ENCODE results near the gene CD80. TPM values are rescaled to one million over a fixed set of nuclear protein-coding genes. Genes with fewer than 3 reads are reported as not detected.

Gene CD80
- total and polyA plus RNA-seq, 10 of the 15 experiments (the other 5 are each of a cell fraction or from before 2014, with no cell fraction given): 41.4 to 137 (median 58.1) TPM

GRCh38 chr3:119510690-119511089 lies 48.7 kb downstream of the CD80 start (continued):
- no peak for TF ChIP-seq ZBTB40 (IDR thresholded peaks at IDR 0.05; ENCODE audit: borderline replicate concordance)

GRCh38 chr3:119508172-119508845 lies 51.1 kb downstream of the CD80 start:
- peak; percentile 60 for ATAC-seq
- H3K27ac ChIP-seq (ENCODE audit: control insufficient read depth, insufficient read depth): peak overlapping the region; percentile 18; the same call in 1 of the 2 replicates
- no TSS peak for BruUV-seq (replicated peaks)
- no peaks in the 10 kb centered on the region for H3K27me3 ChIP-seq (replicated peaks in 1 of 2; ENCODE audit: control insufficient read depth in 2 of 2, insufficient read depth in 2 of 2, low read length in 1 of 2)
- SMC1A ChIA-PET (ENCODE audit: uncharacterized antibody, unreplicated experiment): interaction anchor here (0.6 to 2.4 kb wide), 10 partner anchors 9 to 172 kb away, joined by 3 to 10 read pairs (median 4); partner anchors contain the start of genes TIMMDC1 and TMEM39A
- no peaks in the 10 kb centered on the region; the same call in 1 of the 2 replicates for H3K79me2 ChIP-seq (ENCODE audit: control insufficient read depth, insufficient read depth, low read length)
- TF ChIP-seq PKNOX1 (IDR thresholded peaks at IDR 0.05) (peak; percentile 66), USF2 (IDR thresholded peaks at IDR 0.05; ENCODE audit: borderline replicate concordance, low read depth, low read length) (no peak), RUNX3 (IDR thresholded peaks at IDR 0.05; ENCODE audit: low read length) (peak; percentile 76), ATF7 (IDR thresholded peaks at IDR 0.05; ENCODE audit: low read depth) (peak; percentile 29; the same call in 1 of the 2 replicates)
- CTCF ChIA-PET: interaction anchor here (0.7 to 1.6 kb wide), 6 partner anchors 10 to 173 kb away, joined by 3 to 6 read pairs (median 3); partner anchors contain the start of gene TIMMDC1
- H3K4me1 ChIP-seq (ENCODE audit: control insufficient read depth, insufficient read depth, low read length): peaks cover 13% of the 10 kb centered on the region
- peaks cover 0 to 11% of the 10 kb centered on the region in 2 experiments; a peak in 1 of 4 replicates for H3K36me3 ChIP-seq (ENCODE audit: control insufficient read depth in 2 of 2, insufficient read depth in 2 of 2, low read length in 1 of 2)
- H3K9ac ChIP-seq (ENCODE audit: control insufficient read depth, insufficient read depth, low read length): no peak overlapping the region
- no peak overlapping the region for H3K4me3 ChIP-seq
- RAD21 ChIA-PET (ENCODE audit: unreplicated experiment): interaction anchor here (0.8 kb wide), 1 partner anchor 91 kb away, joined by 3 read pairs; no protein-coding TSS in a partner anchor
- H2AFZ ChIP-seq (ENCODE audit: control insufficient read depth, low read depth, low read length): no peak overlapping the region
- no peaks in the 10 kb centered on the region for H3K9me3 ChIP-seq (replicated peaks; ENCODE audit: control insufficient read depth, insufficient read depth, low read length)
- in situ Hi-C loops (cut with MboI): no loop called here
- FAIRE-seq: no peak
- no peaks in the 10 kb centered on the region for H4K20me1 ChIP-seq (ENCODE audit: control insufficient read depth, insufficient read depth)
- no peak overlapping the region for H3K4me2 ChIP-seq (ENCODE audit: control insufficient read depth, insufficient read depth)
- 41% methylated on average over 1 of the region's 1 CpG for WGBS (ENCODE audit: insufficient coverage, insufficient replicate concordance, low lambda C conversion rate, missing lambda C conversion rate)
- intact Hi-C loops (cut with micrococcal nuclease; ENCODE audit: unreplicated experiment): no loop called here
- peak; percentile 19 for DNase-seq (ENCODE audit: low read depth, low spot score)
- POLR2A ChIA-PET: interaction anchor here (0.6 to 3.3 kb wide), 5 partner anchors 10 to 114 kb away, joined by 3 to 19 read pairs (median 4); partner anchors contain the start of gene TIMMDC1
